H9 (cell line): ENCODE data around the gene TRPM2. TPM values are rescaled to one million over a fixed set of nuclear protein-coding genes. Genes with fewer than 3 reads are reported as not detected.

Experiments used
- DNase-seq: peaks from one replicate; pipeline ENCODE4 v3.0.0-alpha.2; 2017
- H2AFZ ChIP-seq: one replicate; pipeline ENCODE4 v1.6.1; 2013; ENCODE audit warnings: mild to moderate bottlenecking, low read length, control low read depth, moderate library complexity
- H2AK5ac ChIP-seq: 2 replicates; pipeline ENCODE4 v1.6.1; 2013; ENCODE audit warnings: low read length, control low read depth, mixed read lengths; ENCODE audit not compliant: insufficient read length
- H2BK120ac ChIP-seq: one replicate; pipeline ENCODE4 v1.6.1; 2013; ENCODE audit warnings: low read depth, mild to moderate bottlenecking, low read length, control low read depth, inconsistent platforms; ENCODE audit not compliant: poor library complexity, severe bottlenecking
- H2BK12ac ChIP-seq: 2 replicates; pipeline ENCODE4 v1.6.1; 2013; ENCODE audit warnings: low read length, control low read depth, mixed read lengths, low read depth; ENCODE audit not compliant: insufficient read length
- H2BK15ac ChIP-seq: 2 replicates; pipeline ENCODE4 v1.6.1; 2013; ENCODE audit warnings: low read depth, low read length, control low read depth
- H2BK20ac ChIP-seq: one replicate; pipeline ENCODE4 v1.6.1; 2013; ENCODE audit warnings: low read depth, mild to moderate bottlenecking, low read length, control low read depth, inconsistent platforms; ENCODE audit not compliant: poor library complexity, severe bottlenecking
- H2BK5ac ChIP-seq: 2 replicates; pipeline ENCODE4 v1.6.1; 2013; ENCODE audit warnings: low read length, control low read depth, mixed read lengths; ENCODE audit not compliant: insufficient read length
- H3K14ac ChIP-seq: 2 replicates; pipeline ENCODE4 v1.6.1; 2013; ENCODE audit warnings: low read length, control low read depth; ENCODE audit not compliant: insufficient read depth
- H3K18ac ChIP-seq: 2 replicates; pipeline ENCODE4 v1.6.1; 2013; ENCODE audit warnings: low read depth, mild to moderate bottlenecking, mixed read lengths, low read length, control low read depth; ENCODE audit not compliant: insufficient read length
- H3K23ac ChIP-seq: 2 replicates; pipeline ENCODE4 v1.6.1; 2013; ENCODE audit warnings: low read length, control low read depth, mixed read lengths, low read depth; ENCODE audit not compliant: insufficient read length
- H3K23me2 ChIP-seq: 2 replicates; pipeline ENCODE4 v1.6.1; 2013; ENCODE audit warnings: low read depth, mild to moderate bottlenecking, mixed read lengths, low read length, control low read depth; ENCODE audit not compliant: insufficient read length, poor library complexity, severe bottlenecking
- H3K27ac ChIP-seq: 2 replicates; pipeline ENCODE4 v1.5.1; 2013; ENCODE audit warnings: low read length, control low read depth, mixed read lengths, low read depth; ENCODE audit not compliant: insufficient read length
- H3K27me3 ChIP-seq: 2 replicates; pipeline ENCODE4 v1.6.1; 2013; ENCODE audit warnings: low read length, control low read depth, inconsistent platforms; ENCODE audit not compliant: insufficient read depth
- H3K4ac ChIP-seq: 2 replicates; pipeline ENCODE4 v1.6.1; 2013; ENCODE audit warnings: low read depth, mild to moderate bottlenecking, control low read depth, inconsistent platforms, low read length, moderate library complexity
- H3K4me1 ChIP-seq: 2 replicates; pipeline ENCODE4 v1.6.1; 2013; ENCODE audit warnings: low read length, control low read depth, inconsistent platforms; ENCODE audit not compliant: insufficient read depth
- H3K4me2 ChIP-seq: 2 replicates; pipeline ENCODE4 v1.6.1; 2013; ENCODE audit warnings: low read length, control low read depth, mixed read lengths; ENCODE audit not compliant: insufficient read length, insufficient read depth
- H3K56ac ChIP-seq: 2 replicates; pipeline ENCODE4 v1.6.1; 2013; ENCODE audit warnings: low read depth, mild to moderate bottlenecking, mixed read lengths, low read length, control low read depth; ENCODE audit not compliant: insufficient read length
- H3K79me1 ChIP-seq: 2 replicates; pipeline ENCODE4 v1.6.1; 2013; ENCODE audit warnings: low read depth, mild to moderate bottlenecking, moderate library complexity, low read length, control low read depth, inconsistent platforms; ENCODE audit not compliant: insufficient read depth, poor library complexity, severe bottlenecking
- H3K79me2 ChIP-seq: 2 replicates; pipeline ENCODE4 v1.6.1; 2013; ENCODE audit warnings: low read length, control low read depth, inconsistent platforms; ENCODE audit not compliant: insufficient read depth
- H3K9ac ChIP-seq: 2 replicates; pipeline ENCODE4 v1.6.1; 2013; ENCODE audit warnings: low read length, control low read depth, mixed read lengths; ENCODE audit not compliant: insufficient read length; ENCODE audit errors: extremely low read depth
- H3K9me3 ChIP-seq: one replicate; pipeline ENCODE4 v1.6.1; 2013; ENCODE audit warnings: low read depth, low read length, inconsistent platforms; ENCODE audit not compliant: control insufficient read depth
- H3T11ph ChIP-seq: one replicate; pipeline ENCODE4 v1.6.1; 2013; ENCODE audit warnings: mild to moderate bottlenecking, low read length, control low read depth, inconsistent platforms
- H4K20me1 ChIP-seq: one replicate; pipeline ENCODE4 v1.6.1; 2013; ENCODE audit not compliant: control insufficient read depth, insufficient read length, insufficient read depth
- H4K5ac ChIP-seq: 2 replicates; pipeline ENCODE4 v1.6.1; 2013; ENCODE audit warnings: low read depth, mild to moderate bottlenecking, mixed read lengths, low read length, control low read depth; ENCODE audit not compliant: insufficient read length
- H4K8ac ChIP-seq: replicated peaks from 2 replicates; pipeline ENCODE4 v1.6.1; 2013; ENCODE audit warnings: low read length, control low read depth, mixed read lengths, low read depth; ENCODE audit not compliant: insufficient read length
- H4K91ac ChIP-seq: 2 replicates; pipeline ENCODE4 v1.6.1; 2013; ENCODE audit warnings: low read depth, mild to moderate bottlenecking, moderate library complexity, mixed read lengths, low read length, control low read depth; ENCODE audit not compliant: insufficient read length
- H3K27ac Mint-ChIP-seq, 3 experiments: 2 replicates in 2 of 3; 3 replicates in 1 of 3; pipeline ENCODE4 v1.8.0; 2020 to 2021; ENCODE audit warnings: mixed read lengths in 3 of 3, mild to moderate bottlenecking in 1 of 3, moderate library complexity in 1 of 3
- H3K27me3 Mint-ChIP-seq: 2 replicates; pipeline ENCODE4 v1.8.0; 2021; ENCODE audit warnings: low read depth, mild to moderate bottlenecking, moderate library complexity, mixed read lengths
- H3K36me3 Mint-ChIP-seq, 3 experiments: 2 replicates in 2 of 3; 3 replicates in 1 of 3; pipeline ENCODE4 v1.8.0; 2020 to 2021; ENCODE audit warnings: low read depth in 3 of 3, mixed read lengths in 3 of 3; ENCODE audit not compliant: insufficient read depth in 1 of 3
- H3K4me1 Mint-ChIP-seq, 2 experiments: 2 replicates each; pipeline ENCODE4 v1.8.0; 2020; ENCODE audit warnings: mixed read lengths in 2 of 2
- H3K4me3 Mint-ChIP-seq, 2 experiments: 2 replicates in 1 of 2; 3 replicates in 1 of 2; pipeline ENCODE4 v1.8.0; 2020 to 2021; ENCODE audit warnings: mild to moderate bottlenecking in 2 of 2, mixed read lengths in 2 of 2, moderate library complexity in 1 of 2
- H3K9me3 Mint-ChIP-seq, 2 experiments: 2 replicates in 1 of 2; 3 replicates in 1 of 2; pipeline ENCODE4 v1.8.0; 2020; ENCODE audit warnings: mild to moderate bottlenecking in 2 of 2, mixed read lengths in 2 of 2, moderate library complexity in 1 of 2
- WGBS: extraction: QIAGEN DNeasy Blood & Tissue Kit; methylation state at CpG from one replicate; pipeline ENCODE4 v1.1.7; 2013; ENCODE audit warnings: missing lambda C conversion rate, low lambda C conversion rate, mixed read lengths; ENCODE audit not compliant: insufficient read length; ENCODE audit errors: extremely low coverage; 5-methylcytosine and 5-hydroxymethylcytosine counted together
- total RNA-seq: library from RNA; stranded (reverse); gene quantifications from 2 replicates; pipeline ENCODE4 v1.2.1, GENCODE V29; 2021
- TF ChIP-seq, protein P1 (sequence below): fragments of 200-600 bp; sonication (generic); conservative IDR thresholded peaks from 3 replicates; pipeline ENCODE4 v1.8.0; 2021; ENCODE audit warnings: antibody characterized with exemption, mild to moderate bottlenecking

TRPM2 gene
- total RNA-seq, 1 experiment from 2014 or later = 0.68 TPM

DNA sequence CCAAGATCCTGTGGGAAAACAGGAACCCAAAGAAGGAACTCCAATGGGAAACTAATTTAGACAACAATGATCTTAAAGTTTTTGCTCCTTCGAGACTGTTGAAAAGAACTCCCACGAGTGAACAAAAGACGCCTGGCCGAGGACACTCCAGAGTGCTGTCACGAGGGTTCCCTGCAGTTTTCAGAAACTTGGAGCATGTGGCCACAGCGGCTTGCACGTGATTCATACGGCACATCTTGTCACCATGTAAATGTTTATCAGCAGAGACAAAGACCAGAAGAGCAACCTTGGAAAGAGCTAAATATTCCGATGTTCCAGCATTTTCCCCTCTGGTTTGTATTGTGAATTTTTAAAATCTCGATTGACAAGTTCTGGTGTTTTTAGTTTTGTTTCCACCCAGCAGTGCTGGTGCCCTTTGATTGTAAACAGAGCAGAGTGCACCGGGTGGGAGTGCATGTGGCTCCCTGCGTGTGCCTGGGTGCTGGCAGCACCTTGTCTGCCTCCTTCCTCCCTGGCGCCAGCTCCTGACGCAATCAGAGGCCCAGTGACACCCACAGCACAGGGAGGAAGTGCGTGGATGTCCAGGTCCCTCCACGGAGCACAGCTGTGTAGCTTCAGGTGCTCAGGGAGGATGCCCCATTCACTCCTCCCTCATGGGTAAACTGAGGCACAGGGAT lies 124.8 kb downstream of the TRPM2 start:
- Histone ChIP-seq H3K4ac (no peak overlapping the region), H2BK120ac (no peak overlapping the region), H2BK15ac (no peak overlapping the region), H4K20me1 (peaks cover 4% of the 10 kb centered on the region), H3K79me2 (no peaks in the 10 kb centered on the region), H2AK5ac (no peak overlapping the region), H3K23me2 (no peaks in the 10 kb centered on the region), H4K91ac (no peak overlapping the region), H3K23ac (no peak overlapping the region), H2BK5ac (no peak overlapping the region), H3K27ac (no peak overlapping the region), H3K14ac (no peak overlapping the region), H2BK12ac (no peak overlapping the region), H3K18ac (no peak overlapping the region), H2BK20ac (no peak overlapping the region), H3K79me1 (no peaks in the 10 kb centered on the region), H3K9ac (no peak overlapping the region), H3K4me2 (no peak overlapping the region), H2AFZ (no peak overlapping the region), H3K56ac (no peak overlapping the region), H3K4me1 (no peaks in the 10 kb centered on the region), H3T11ph (no peak overlapping the region), H4K8ac (no peak overlapping the region), H4K5ac (no peak overlapping the region), H3K27me3 (no peaks in the 10 kb centered on the region), H3K9me3 (no peaks in the 10 kb centered on the region)
- Mint-ChIP-seq H3K36me3 (no peaks in the 10 kb centered on the region), H3K27ac (no peak overlapping the region), H3K4me1 (peaks cover 0 to 9% of the 10 kb centered on the region in 2 experiments; a peak in 1 of 4 replicates), H3K4me3 (no peak overlapping the region), H3K9me3 (peaks cover 5 to 9% of the 10 kb centered on the region in 2 experiments; a peak in 4 of 5 replicates), H3K27me3 (peaks cover 8% of the 10 kb centered on the region)
- no CpG with 5 or more reads among the region's 16 CpGs for WGBS
- TF ChIP-seq, protein P1, sequence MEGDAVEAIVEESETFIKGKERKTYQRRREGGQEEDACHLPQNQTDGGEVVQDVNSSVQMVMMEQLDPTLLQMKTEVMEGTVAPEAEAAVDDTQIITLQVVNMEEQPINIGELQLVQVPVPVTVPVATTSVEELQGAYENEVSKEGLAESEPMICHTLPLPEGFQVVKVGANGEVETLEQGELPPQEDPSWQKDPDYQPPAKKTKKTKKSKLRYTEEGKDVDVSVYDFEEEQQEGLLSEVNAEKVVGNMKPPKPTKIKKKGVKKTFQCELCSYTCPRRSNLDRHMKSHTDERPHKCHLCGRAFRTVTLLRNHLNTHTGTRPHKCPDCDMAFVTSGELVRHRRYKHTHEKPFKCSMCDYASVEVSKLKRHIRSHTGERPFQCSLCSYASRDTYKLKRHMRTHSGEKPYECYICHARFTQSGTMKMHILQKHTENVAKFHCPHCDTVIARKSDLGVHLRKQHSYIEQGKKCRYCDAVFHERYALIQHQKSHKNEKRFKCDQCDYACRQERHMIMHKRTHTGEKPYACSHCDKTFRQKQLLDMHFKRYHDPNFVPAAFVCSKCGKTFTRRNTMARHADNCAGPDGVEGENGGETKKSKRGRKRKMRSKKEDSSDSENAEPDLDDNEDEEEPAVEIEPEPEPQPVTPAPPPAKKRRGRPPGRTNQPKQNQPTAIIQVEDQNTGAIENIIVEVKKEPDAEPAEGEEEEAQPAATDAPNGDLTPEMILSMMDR = no peak
- DNase-seq = no peak
